Measurements from ENCODE around the gene NABP1. TPM values are rescaled to one million over a fixed set of nuclear protein-coding genes. Genes with fewer than 3 reads are reported as not detected.

NABP1 gene
- polyA plus RNA-seq, 1 of the 3 experiments (the other 2 are of a cell fraction) = 19.1 TPM

DNA sequence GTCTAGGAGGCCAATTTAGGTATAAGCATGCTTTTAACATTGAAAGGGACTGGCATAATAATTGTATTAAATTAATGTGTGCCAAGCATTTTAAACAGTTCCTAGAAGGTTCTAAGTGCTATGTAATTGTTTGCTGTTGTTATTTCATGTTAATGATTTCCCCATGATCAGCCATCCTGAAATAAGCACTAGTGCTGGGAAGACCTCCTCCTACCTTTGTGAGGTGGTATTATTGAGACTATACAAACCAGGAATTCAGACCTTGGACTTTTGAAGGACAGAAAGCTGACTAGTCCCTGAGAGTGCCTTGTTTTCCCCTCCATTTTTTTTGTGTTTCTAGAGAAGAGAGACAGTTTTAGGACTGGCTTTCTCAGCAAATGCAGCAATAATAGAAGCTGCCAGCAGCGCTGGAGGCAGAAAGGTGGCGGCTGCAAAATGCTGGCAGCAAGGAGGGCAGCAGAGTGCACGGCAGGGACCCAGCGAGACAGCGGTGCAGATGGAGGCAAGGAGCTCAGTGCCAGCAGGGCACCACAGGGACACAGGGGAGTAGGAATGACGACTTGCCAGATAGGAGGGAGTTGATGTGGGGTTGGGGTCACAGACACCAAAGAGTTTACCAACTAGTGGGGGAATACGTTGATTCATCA lies 25.3 kb downstream of the NABP1 start:
- no peaks in the 10 kb centered on the region for H3K4me1 ChIP-seq (ENCODE audit: control insufficient read depth in 1 of 2, insufficient read depth in 2 of 2, low read depth in 1 of 2, low read length in 1 of 2)
- no peaks in the 10 kb centered on the region for H3K9me2 ChIP-seq
- ChIA-PET CTCF (interaction anchor here (1.2 kb wide), 1 partner anchor 12 kb away, joined by 3 read pairs; no protein-coding TSS in a partner anchor), POLR2A (no interaction called here)
- H3K36me3 ChIP-seq (replicated peaks in 1 of 2; ENCODE audit: control insufficient read depth in 1 of 2, insufficient read depth in 2 of 2, low read length in 1 of 2) = peaks cover 0 to 6% of the 10 kb centered on the region in 2 experiments
- no peak overlapping the region for H3K4me3 ChIP-seq (ENCODE audit: low read depth in 2 of 2, low read length in 1 of 2)
- no peak overlapping the region for H3K4me2 ChIP-seq
- no peaks in the 10 kb centered on the region for H3K27me3 ChIP-seq (ENCODE audit: insufficient read depth)
- H3K27ac ChIP-seq (ENCODE audit: low read depth in 2 of 2, low read length in 1 of 2) = no peak overlapping the region
- no peaks in the 10 kb centered on the region for H3K79me2 ChIP-seq (ENCODE audit: insufficient read depth)
- H3K9me3 ChIP-seq = no peaks in the 10 kb centered on the region
- 80% methylated on average over 7 of the region's 7 CpGs for WGBS (ENCODE audit: low lambda C conversion rate)
- H3F3A ChIP-seq (replicated peaks; ENCODE audit: insufficient read depth) = peaks cover 6% of the 10 kb centered on the region
- H4K20me1 ChIP-seq (ENCODE audit: insufficient read depth) = no peaks in the 10 kb centered on the region
- no peak overlapping the region for H2AFZ ChIP-seq (ENCODE audit: low read depth)
- DNase-seq = no peak
- TF ChIP-seq TCF12 (IDR thresholded peaks at IDR 0.05) (no peak), POLR2AphosphoS5 (IDR thresholded peaks at IDR 0.05; ENCODE audit: low read depth, low read length) (no peak)
- H3K9ac ChIP-seq = no peak overlapping the region

- Histone ChIP-seq H3K9me3 (no peaks in the 10 kb centered on the region), H3K9me2 (no peaks in the 10 kb centered on the region), H3K9ac (no peak overlapping the region), H2AFZ (ENCODE audit: low read depth) (no peak overlapping the region), H3K4me3 (ENCODE audit: low read depth in 2 of 2, low read length in 1 of 2) (no peak overlapping the region), H3K27me3 (ENCODE audit: insufficient read depth) (no peaks in the 10 kb centered on the region), H3K4me1 (ENCODE audit: control insufficient read depth in 1 of 2, insufficient read depth in 2 of 2, low read depth in 1 of 2, low read length in 1 of 2) (no peaks in the 10 kb centered on the region), H4K20me1 (ENCODE audit: insufficient read depth) (no peaks in the 10 kb centered on the region), H3K79me2 (ENCODE audit: insufficient read depth) (no peaks in the 10 kb centered on the region), H3F3A (replicated peaks; ENCODE audit: insufficient read depth) (no peaks in the 10 kb centered on the region), H3K36me3 (replicated peaks in 1 of 2; ENCODE audit: control insufficient read depth in 1 of 2, insufficient read depth in 2 of 2, low read length in 1 of 2) (peaks cover 0 to 3% of the 10 kb centered on the region in 2 experiments), H3K27ac (ENCODE audit: low read depth in 2 of 2, low read length in 1 of 2) (no peak overlapping the region), H3K4me2 (no peak overlapping the region)
- 62% methylated on average over 3 of the region's 4 CpGs for WGBS (ENCODE audit: low lambda C conversion rate)
- TF ChIP-seq RFX5 (IDR thresholded peaks at IDR 0.05; ENCODE audit: low read length) (no peak), TCF12 (IDR thresholded peaks at IDR 0.05) (no peak), MXI1 (IDR thresholded peaks at IDR 0.05; ENCODE audit: low read depth, low read length) (no peak), FOSL2 (IDR thresholded peaks at IDR 0.05; ENCODE audit: borderline replicate concordance, low read depth) (no peak), EZH2phosphoT487 (IDR thresholded peaks at IDR 0.05; ENCODE audit: borderline replicate concordance, low read depth) (no peak), REST (IDR thresholded peaks at IDR 0.05; ENCODE audit: low read depth, low read length) (no peak), GABPA (IDR thresholded peaks at IDR 0.05; ENCODE audit: low read depth) (no peak), RAD21 (IDR thresholded peaks at IDR 0.05; ENCODE audit: low read length) (no peak)
- TF ChIP-seq, protein P1, sequence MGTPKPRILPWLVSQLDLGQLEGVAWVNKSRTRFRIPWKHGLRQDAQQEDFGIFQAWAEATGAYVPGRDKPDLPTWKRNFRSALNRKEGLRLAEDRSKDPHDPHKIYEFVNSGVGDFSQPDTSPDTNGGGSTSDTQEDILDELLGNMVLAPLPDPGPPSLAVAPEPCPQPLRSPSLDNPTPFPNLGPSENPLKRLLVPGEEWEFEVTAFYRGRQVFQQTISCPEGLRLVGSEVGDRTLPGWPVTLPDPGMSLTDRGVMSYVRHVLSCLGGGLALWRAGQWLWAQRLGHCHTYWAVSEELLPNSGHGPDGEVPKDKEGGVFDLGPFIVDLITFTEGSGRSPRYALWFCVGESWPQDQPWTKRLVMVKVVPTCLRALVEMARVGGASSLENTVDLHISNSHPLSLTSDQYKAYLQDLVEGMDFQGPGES (IDR thresholded peaks at IDR 0.05; ENCODE audit: low read depth, low read length) = no peak
- ChIA-PET CTCF (interaction anchor here (1.1 kb wide), 1 partner anchor 15 kb away, joined by 3 read pairs; no protein-coding TSS in a partner anchor), POLR2A (no interaction called here)
- DNase-seq = no peak
Measured at GRCh38 chr2:191705084-191705483, 27.1 kb downstream of the NABP1 start.
